HG03060 (cell line): ENCODE results near the gene TPSAB1.
"Not testable (repeated sequence)": the region's sequence is repeated elsewhere in the genome, so short reads cannot be mapped to it uniquely, and the experiment has no call there.

Experiments used
- ATAC-seq: cut with Tn5 transposase; IDR thresholded peaks from one replicate; pipeline ENCODE4 v1.9.1; 2021; ENCODE audit warnings: low read depth, moderate number of reproducible peaks; ENCODE audit not compliant: unreplicated experiment

The TPSAB1 gene

DNA sequence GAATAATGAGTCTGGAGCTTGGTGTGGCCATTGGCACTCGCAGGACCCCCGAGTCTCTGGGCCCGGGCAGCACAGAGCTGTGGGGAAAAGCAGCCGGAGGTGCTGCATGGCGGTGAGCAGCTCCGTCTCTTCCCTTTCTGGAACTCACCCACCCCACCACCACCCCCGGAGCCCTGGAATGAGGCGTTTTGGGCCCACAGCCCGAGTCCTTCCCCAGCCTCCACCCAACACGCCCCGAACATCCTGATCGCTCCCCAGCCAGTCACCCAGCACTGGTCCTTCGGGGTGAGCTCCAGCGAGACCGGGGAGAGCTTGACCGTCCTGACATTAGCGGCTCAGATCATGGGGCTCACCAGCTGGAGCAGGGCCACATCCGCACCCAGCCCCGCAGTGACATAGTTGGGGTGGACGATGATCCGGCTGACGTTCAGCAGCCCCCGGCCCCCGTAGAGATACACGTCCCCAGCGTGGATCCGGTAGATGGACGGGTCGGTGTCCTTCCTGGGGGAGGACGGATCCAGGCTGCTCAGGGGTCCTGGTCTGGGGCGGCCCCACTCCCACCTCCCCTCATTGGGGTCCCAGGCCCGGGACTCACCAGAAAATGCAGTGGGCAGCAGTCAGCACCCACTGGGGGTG lies 21.8 kb downstream of the TPSAB1 start:
- no peak for ATAC-seq

DNA sequence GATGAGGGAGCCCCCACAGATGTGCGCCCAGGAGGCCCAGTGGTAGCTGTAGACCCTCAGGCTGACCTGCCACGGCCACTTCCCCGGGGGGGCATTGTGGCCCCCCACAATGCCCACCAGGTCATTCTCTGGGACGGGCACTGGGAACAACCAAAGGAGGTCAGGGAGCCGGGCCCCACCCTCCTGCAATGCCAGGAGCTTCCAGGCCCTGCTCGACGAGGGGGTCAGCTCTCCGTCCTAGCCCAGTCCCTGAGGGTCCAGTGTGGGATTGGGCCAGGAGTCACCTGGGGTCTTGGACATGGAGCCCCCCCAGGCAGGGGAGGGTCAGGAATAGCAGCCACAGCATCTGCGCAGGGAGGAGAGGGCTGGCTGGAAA lies 22.3 kb downstream of the TPSAB1 start:
- no peak for ATAC-seq

DNA sequence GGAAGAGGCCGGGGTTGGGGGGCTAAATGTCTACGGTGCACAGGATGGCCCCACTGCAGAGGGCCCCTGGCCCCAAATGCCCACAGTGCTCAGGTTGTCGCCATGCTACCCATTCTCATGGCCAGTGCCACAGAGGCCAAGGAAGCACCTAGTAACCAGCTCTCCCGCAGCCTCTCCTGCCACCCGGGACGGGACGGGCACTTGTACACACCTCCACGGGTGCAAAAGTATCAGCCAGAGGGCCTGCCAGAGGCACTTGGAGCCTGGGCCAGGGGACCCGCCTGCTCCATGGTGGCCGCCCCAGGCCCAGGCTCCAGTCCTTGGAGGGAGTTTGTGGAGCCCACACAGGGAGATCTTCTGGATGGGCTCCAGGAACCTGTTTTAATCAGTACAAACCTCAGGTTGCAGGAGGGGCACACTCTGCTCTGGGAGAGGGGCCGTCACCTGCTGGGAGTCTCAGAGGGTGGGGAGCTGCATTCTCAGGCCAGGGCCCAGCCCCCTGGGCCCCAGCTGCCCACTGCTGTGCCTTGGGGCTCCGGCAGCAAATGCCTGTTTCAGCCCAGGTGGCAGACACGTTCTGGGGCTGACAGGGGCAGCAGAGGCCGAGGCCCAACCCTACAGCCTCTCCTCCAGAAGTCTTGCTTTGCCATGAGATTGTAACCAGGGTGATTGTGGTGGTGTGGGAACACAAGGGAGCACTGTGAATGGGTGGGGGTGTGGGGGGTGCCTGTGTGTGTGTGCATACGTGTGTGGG lies 23.3 kb downstream of the TPSAB1 start:
- no peak for ATAC-seq

DNA sequence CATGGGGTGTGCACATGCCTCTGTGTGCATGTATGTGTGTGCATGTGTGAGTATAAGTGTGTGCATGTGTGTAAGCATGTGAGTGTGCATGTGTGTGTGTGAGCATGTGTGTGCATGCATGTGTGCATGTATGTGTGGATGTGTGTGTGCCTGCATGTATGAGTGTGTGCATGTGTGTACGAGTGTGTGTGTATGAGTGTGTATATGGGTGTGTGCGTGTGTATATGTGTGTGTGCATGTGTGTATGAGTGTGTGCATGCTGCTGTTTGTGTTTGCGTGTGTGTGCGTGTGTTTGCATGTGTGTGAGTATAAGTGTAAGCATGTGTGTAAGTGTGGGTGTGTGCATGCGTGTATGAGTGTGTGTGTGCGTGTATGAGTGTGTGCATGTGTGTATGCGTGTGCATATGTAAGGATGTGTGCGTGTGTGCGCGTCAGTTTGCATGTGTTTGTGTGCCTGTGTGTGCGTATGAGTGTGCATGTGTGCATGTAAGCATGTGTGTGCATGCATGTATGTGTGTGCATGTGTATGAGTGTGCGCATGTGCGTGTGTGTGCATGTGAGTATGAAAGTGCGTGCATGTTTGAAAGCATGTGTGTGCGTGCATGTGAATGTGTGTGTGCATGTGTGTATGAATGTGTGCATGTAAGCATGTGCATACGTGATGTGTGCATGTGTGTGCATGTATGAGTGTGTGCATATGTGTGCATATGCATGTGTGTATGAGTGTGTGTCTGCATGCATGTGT lies 24.0 kb downstream of the TPSAB1 start:
- no peak for ATAC-seq

DNA sequence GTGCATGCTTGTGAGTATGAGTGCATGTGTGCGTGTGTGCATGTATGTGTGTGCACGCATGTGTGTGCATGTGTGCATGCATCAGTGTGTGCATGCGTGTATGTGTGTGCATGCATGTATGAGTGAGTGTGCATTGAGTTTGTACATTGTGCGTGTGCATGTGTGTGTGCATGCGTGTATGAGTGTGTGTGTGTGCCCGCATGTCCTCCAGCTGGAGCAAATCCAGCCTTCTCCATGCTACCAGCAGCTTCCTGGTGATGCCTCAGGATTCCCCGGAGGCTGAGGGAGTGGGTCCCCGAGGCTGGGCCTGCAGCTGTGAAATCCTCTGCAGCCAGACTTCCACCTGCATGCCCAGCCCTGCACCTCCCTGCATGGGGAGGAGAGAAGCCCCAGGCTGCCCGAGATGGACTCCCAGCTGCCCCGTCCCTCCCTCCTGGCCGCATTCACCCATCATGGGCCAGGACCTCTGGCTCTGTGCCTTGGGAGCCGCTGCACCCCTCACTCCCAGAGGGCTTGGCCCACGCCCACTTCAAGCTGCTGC lies 24.7 kb downstream of the TPSAB1 start:
- no peak for ATAC-seq

DNA sequence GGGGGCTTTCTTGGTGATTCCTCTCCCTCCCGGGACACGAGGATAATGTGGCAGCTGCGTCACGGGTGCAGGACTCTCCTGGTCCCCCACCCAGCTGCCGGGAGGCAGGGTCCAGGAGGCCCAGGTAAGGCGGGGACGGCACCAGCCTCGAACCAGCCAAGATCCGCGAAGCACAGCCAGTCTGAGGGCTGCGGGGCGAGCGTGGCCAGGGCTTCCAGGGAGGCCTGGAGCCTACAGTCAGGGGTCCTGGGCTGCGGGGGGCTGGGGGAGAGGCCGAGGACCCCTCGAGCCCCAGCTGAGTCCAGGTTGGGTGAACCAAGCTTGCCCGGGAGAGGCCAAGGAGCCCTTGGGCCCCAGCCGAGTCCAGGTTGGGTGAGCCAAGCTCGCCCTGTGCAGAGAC lies 25.3 kb downstream of the TPSAB1 start:
- ATAC-seq = no peak

DNA sequence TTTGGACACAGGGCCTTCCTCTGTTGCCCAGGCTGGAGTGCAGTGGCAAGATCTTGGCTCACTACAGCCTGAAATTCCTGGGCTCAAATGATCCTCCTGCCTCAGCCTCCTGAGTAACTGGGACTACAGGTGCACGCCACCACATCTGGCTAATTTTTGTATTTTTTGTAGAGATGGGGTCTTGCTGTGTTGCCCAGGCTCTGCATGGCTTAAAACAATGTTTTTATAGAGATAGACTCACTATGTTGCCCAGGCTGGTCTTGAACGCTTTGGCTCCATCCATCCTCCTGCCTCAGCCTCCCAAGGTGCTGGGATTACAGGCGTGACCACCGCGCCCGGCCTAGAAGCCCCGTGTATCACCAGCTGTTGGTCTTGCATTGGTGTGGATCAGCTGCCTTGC lies 28.9 kb downstream of the TPSAB1 start:
- ATAC-seq = not testable (repeated sequence)

DNA sequence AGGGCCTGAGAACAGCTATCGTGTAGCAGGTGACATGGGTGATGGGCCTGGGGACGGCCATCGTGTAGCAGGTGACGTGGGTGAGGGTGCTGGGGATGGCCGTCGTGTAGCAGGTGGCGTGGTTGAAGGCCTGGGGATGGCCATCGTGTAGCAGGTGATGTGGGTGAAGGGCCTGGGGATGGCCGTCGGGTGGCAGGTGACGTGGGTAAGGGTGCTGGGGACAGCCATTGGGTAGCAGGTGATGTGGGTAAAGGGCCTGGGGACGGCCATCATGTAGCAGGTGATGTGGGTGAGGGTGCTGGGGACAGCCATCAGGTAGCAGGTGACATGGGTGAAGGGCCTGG lies 30.8 kb downstream of the TPSAB1 start:
- ATAC-seq = no peak

DNA sequence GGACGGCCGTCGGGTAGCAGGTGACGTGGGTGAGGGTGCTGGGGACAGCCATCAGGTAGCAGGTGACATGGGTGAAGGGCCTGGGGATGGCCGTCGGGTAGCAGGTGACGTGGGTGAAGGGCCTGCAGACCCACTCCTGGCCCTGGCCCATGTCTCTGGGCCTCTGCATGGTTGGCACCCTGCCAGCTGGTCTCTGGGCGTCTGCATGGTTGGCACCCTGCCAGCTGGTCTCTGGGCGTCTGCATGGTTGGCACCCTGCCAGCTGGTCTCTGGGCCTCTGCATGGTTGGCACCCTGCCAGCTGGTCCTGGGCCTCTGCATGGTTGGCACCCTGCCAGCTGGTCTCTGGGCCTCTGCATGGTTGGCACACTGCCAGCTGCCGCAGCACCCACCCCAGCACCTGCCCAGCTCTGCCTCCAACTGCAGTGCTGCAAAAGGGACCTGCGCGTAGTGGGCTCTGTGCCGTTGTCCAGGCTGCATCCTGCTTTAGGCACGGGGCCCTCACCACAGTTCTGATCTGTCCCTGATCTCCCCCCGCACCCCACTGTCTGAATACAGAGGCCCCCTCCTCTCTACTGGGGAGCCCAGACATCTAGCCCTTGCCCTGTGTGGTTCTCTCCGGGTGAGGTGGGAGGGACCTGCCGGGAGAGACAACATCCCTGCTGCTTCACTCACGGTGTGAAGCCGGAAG lies 31.4 kb downstream of the TPSAB1 start:
- ATAC-seq = not testable (repeated sequence)

DNA sequence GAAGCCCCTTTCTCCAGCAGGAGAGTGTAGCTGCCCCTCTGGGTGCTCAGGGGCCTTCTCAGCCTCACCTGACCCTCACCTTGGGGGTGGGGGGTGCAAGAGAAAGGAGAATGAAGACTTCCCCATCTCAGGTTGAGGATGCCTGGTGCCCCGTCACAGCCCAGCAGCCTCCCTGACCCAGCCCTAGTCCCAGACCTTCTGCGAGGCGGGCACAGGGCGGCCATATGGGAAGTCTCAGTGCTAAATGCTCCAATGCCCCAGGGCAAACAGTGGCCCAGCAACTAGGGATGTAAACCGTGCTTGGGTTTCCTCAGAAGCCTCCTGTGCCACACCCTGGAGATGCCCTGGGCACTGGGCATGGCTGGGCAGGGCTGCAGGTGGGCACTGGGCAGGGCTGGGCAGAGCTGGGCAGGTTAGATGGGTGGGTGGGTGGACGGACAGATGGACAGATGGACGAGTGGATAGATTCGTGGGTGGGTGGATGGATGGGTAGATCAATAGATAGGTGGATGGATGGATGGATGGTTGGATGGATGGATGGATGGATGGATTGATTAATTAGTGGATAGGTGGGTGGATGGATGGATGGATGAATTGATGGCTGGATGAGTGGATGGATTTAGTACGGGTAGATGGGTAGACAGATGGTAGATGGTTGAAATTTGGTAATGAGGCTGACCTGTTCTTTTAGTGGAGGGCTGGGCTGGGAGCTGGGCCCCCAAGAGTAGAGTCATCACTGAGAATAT lies 32.1 kb downstream of the TPSAB1 start:
- ATAC-seq = no peak

DNA sequence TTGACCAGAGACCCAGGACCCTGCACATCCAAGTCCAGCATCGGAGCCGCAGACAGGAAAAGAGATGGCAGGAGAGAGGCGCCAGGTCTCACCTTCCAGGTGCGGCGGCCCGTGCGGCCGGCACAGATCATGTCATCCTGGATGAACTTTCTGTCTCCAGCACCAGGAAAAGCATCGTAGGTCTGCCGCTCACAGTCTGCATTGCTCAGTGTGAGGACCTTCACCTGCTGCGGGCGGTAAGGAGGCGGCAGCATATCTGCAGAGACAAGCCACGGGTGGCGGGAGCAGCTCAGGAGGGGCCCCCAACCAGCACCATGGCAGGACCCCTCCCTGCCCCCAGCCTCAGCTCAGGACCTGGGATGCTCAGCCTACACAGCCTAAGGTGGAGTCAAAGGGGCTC lies 33.3 kb downstream of the TPSAB1 start:
- ATAC-seq = no peak

DNA sequence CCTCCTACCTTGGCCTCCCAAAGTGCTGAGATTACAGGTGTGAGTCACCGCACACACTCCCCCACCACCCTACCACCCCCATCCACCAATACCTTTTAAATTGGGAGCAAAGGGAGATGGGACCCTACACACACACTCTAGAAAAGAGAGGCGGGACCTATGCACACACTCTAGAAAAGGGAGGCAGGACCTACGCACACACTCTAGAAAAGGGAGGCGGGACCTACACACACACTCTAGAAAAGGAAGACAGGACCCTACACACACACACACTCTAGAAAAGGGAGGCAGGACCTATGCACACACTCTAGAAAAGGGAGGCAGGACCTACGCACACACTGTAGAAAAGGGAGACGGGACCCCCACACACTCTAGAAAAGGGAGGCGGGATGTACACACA lies 34.3 kb downstream of the TPSAB1 start:
- ATAC-seq = no peak

DNA sequence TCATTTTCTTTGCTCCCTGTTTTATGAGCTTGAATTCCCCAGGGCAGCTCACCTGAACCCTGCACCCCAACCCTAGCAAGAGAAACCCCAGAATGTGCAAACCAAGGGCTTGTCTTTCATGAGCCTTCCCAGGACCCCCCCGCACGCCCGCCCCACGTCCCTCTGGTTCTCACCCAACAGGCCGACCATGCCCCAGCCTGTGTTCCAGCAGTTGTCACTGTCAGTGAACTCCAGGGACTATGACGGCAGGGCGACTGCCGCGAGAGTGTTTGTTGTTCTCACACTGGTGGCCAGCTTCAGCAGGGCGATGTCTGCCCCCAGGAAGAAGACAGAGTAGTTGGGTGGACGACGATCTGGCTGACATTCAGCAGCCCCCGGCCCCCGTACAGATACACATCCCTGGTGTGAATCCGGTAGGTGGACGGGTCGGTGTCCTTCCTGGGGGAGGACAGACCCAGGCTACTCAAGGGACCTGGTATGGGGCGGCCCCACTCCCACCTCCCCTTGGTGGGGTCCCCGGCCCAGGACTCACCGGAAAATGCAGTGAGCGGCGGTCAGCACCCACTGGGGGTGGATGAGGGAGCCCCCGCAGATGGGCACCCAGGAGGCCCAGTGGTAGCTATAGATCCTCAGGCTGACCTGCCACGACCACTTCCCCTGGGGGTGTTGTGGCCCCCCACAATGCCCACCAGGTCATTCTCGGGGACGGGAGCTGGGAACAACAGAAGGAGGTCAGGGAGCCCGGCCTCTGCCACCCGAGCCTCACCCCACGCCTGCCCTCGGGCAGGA lies 35.5 kb downstream of the TPSAB1 start:
- no peak for ATAC-seq

DNA sequence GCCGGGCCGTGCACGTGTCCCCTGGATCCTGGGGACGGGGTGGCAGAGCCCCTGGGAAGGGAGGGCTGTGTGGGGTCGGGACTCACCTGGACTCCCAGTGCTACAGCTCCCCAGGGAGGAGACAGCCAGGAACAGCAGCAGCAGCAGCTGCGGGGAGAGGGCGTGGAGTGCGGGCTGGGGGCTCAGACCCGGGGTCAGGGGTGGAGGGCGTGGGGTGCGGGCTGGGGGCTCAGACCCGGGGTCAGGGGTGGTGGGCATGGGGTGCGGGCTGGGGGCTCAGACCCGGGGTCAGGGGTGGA lies 36.0 kb downstream of the TPSAB1 start:
- no peak for ATAC-seq

DNA sequence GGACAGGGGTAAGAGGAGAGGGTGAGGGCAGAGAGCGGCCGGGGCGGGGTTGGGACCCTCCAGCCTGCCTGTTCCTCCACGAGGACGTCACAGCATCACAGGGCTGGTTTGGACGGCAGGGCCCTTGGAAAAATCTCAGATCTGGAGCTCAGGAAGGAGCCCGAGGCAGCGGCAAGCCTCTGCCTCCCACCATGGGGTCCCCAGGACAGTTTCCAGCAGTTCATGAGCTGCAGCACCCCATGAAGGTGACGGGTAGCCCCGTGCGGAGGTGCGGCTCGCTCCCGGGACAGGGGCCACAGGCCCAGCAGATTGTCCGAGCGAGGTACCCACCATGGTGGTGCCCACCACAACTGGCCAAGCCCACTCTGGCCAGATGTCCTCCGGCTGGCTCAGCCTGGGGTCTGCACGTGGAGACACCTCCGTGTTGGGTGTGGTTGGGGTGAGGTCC lies 36.7 kb downstream of the TPSAB1 start:
- ATAC-seq = no peak

DNA sequence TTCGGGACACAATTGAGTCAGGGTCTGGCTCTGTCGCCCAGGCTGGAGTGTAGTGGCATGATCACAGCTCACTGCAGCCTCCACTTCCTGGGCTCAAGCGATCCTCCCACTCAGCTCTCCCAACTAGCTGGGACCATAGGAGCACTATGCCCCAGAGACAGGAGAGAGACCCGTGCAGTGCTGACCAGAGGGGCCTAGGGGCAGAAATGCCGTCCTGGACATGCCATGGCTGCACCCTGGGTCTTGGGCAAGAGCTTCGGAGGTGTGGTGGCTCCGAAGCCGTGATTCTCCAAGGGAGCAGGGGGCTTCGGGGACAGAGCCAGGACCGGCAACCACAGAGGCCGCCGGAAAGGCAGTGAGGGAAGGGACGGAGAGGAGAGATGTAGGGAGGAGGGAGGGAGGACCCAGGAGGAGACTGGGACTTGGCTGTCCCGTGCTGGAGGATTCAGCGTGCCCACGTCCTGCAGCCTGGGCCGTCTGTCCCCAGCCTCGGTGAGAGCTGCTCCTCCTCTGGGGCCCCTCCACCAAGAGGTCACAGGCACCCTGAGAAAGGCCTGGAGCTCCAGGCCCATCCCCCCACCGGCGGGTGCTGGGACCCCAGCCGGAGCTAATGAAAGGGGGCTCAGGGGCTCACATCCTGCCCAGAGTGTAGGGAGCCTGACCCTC lies 37.2 kb downstream of the TPSAB1 start:
- no peak for ATAC-seq

DNA sequence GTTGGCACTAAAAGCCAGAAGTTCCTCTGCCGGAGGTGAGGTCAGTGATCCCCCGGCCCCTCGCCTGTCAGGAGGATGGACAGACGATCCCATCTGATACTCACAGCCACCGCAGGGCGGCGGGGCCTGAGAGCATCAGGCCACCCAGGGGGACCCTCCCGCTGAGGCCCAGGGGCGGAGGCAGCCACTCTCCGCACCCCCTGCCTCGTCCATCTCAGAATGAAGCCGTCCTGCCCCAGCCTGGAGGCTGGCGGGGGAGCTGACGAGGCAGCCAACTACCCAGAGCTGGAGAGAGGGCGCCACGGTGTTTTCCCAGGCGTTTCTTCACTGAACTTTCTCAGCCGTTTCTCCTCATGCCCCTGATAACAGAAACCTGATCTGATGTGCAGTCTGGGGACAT lies 38.0 kb downstream of the TPSAB1 start:
- no peak for ATAC-seq

DNA sequence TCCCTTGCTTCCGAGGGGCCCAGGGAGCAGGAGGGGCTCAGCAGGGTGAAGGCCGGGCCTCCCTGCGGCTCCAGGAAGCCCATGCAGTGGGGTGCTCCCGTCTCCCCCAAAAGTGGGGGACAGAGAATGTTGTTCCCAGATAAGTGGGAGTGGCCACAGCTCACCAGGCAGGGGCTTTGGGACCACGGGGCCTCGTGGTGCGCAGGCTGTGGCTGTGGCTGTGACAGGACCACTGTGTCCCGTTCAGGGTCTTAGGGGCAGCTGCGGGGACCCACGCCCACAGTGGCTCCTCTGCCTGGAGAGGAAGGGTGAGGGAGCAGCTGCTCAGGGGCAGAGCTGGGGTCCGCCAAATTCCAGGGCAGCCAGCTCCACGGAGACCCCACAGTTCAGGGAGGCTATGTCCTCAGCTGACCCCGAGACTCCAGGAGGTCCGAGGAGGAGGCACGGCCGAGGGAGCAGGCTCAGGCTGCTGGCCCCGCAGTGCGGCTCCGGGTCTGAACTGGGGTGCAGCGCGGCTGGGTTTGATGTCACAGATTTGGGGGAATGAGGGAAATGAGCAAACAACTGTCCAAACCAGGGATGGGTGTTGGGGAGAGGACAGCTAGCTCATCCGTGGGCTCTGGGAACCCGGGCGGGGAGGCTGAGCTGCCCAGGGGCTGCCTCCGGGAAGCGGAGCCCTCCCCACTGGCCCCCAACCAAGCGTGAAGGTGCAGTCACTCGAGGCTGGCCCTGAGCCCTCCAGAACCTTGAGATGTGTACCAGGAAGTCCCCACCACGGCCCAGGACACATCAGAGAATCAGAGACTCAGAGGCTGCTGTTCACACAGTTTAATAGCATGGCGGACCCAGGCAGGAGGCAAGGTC lies 38.8 kb downstream of the TPSAB1 start:
- no peak for ATAC-seq
